ENCODE measurements around the gene FASTK. TPM values are rescaled to one million over a fixed set of nuclear protein-coding genes. Genes with fewer than 3 reads are reported as not detected.

FASTK gene
- polyA plus RNA-seq, 1 experiment = 89.9 TPM

DNA sequence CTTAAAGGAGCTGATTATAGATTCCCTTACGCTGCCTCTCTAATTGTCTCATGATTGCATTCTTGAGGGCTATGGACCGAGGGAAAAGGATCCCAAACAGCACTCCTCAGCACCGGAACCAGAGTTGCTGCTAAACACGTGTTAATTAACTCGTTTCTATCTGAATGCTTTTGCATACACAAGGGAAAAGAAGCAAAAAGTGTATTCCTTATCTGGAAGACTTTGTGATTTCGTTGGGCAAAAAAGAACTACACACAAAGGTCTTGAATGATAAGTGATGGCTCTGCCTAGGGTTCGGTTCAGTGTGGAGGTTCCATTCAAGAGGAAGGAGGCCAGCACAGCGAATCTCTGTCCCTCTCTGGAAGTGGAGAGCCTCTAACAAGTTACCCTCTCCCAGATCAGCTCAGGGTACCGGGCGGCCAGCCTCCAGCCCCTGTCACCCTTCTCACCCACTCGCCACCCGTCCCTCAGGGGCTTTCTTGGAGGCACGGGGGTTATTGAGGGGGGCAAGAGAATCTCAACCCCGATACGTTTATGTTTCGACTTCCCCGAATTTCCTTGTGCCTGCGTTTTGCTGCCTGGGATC is 21.7 kb downstream of the FASTK start:
- TF ChIP-seq, protein P1, sequence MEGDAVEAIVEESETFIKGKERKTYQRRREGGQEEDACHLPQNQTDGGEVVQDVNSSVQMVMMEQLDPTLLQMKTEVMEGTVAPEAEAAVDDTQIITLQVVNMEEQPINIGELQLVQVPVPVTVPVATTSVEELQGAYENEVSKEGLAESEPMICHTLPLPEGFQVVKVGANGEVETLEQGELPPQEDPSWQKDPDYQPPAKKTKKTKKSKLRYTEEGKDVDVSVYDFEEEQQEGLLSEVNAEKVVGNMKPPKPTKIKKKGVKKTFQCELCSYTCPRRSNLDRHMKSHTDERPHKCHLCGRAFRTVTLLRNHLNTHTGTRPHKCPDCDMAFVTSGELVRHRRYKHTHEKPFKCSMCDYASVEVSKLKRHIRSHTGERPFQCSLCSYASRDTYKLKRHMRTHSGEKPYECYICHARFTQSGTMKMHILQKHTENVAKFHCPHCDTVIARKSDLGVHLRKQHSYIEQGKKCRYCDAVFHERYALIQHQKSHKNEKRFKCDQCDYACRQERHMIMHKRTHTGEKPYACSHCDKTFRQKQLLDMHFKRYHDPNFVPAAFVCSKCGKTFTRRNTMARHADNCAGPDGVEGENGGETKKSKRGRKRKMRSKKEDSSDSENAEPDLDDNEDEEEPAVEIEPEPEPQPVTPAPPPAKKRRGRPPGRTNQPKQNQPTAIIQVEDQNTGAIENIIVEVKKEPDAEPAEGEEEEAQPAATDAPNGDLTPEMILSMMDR (IDR thresholded peaks at IDR 0.05; ENCODE audit: insufficient read depth, low read depth, low read length) = no peak
- Histone ChIP-seq H3K36me3 (ENCODE audit: control insufficient read depth, insufficient read depth, low read length) (0 out of 2 replicates have a peak, but pooled peaks cover 1% of the 10 kb centered on the region), H3K4me3 (ENCODE audit: low read depth, low read length) (peak overlapping the region; percentile 76), H3K27me3 (ENCODE audit: control insufficient read depth, insufficient read depth, low read length) (no peaks in the 10 kb centered on the region)
- ChIA-PET CTCF (interaction anchor here (1.1 to 1.6 kb wide), 3 partner anchors 26 to 52 kb away, joined by 4 to 7 read pairs (median 5); no protein-coding TSS in a partner anchor), POLR2A (interaction anchor here (0.7 kb wide), 1 partner anchor 22 kb away, joined by 3 read pairs; the partner anchor contains the start of gene FASTK)
- no peak for DNase-seq (ENCODE audit: low read depth)

DNA sequence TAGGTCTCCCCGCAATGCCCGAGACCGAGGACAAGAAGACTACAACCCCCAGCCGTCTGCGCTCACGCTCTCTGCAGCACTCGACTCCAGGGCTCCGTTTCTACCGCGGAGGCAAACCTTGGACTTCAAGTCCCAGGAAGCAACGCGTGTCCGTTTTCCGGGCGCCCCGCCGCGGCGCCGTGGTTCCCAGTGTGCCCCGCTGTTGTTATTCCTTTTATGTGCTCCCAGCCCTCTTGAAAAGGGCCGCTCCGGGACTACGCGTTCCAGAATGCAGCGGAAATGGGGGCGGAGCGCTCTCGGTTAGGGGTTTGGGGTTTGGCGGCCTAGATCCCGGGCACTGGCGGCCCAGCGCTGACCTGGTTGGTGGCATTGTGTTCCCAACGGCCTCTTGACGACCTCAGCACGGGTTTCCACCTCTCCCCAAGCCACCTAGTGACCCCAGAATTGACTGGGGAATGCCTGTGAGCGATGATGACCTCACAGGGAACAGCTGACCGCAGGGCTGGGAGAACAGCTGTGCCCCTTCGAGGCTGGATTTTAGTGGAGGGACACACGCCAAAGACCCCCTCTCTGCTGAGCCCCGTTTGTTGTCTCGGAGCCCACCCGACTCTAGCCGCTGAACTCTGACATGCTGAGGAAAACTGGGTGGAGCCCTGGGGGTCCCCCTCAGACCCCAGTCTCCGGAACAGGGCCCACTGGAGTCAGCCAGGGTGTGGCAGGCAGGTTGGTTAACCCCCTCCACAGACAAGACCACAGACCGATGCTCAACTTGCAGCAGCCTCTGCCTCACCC is 22.4 kb downstream of the FASTK start:
- peak; percentile 99 for DNase-seq (ENCODE audit: low read depth)
- TF ChIP-seq, protein P1 (IDR thresholded peaks at IDR 0.05; ENCODE audit: insufficient read depth, low read depth, low read length) = no peak
- CTCF ChIA-PET = interaction anchor here (0.9 to 1.6 kb wide), 4 partner anchors 25 to 53 kb away, joined by 3 to 7 read pairs (median 4); no protein-coding TSS in a partner anchor
- H3K4me3 ChIP-seq (ENCODE audit: low read depth, low read length) = peak overlapping the region; percentile 55
- H3K27me3 ChIP-seq (ENCODE audit: control insufficient read depth, insufficient read depth, low read length) = no peaks in the 10 kb centered on the region
- 0 out of 2 replicates have a peak, but pooled peaks cover 1% of the 10 kb centered on the region for H3K36me3 ChIP-seq (ENCODE audit: control insufficient read depth, insufficient read depth, low read length)
- POLR2A ChIA-PET = interaction anchor here (0.7 kb wide), 1 partner anchor 23 kb away, joined by 3 read pairs; the partner anchor contains the start of gene FASTK

DNA sequence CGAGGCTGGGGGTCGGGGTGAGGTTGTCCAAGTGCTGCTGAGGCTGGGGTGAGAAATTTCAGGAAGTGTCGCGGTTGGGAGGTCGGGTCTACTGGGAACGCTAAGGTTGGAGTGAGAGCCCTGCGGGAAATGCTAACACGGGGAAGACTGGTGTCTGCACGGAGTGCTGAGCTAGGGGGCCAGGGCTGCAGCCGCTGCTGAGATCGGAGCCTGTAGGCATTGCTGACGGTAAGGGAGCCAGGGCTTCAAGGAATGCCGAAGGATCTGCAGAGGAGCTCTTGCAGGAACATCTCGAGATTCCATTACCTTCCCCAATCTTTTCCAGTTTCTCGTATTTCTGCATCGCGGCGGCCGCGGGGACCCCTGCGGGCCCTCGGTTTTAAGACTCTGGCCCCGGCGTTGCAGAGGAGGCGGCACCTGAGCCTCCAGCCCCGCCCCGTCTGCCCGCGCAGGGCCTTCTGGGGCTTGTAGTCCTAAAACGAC is 23.1 kb downstream of the FASTK start, which contains the start of gene CDK5:
TSS of gene CDK5 (minus strand) at position 392 of the 483 bp plus-strand sequence. CDS start at position 343, 49 bp downstream.
- no peaks in the 10 kb centered on the region for H3K27me3 ChIP-seq (ENCODE audit: control insufficient read depth, insufficient read depth, low read length)
- ChIA-PET CTCF (interaction anchor here (0.9 to 1.1 kb wide), 2 partner anchors 10 to 46 kb away, joined by 3 read pairs; no protein-coding TSS in a partner anchor), POLR2A (no interaction called here)
- TF ChIP-seq, protein P1 (IDR thresholded peaks at IDR 0.05; ENCODE audit: insufficient read depth, low read depth, low read length) = 0 out of 2 replicates have a peak, but pooled peaks have one; percentile 9
- peak within 1 kb of the TSS; percentile 55 for H3K4me3 ChIP-seq (ENCODE audit: low read depth, low read length)
- DNase-seq (ENCODE audit: low read depth) = no peak
- H3K36me3 ChIP-seq (ENCODE audit: control insufficient read depth, insufficient read depth, low read length) = 0 out of 2 replicates have a peak, but pooled peaks cover 1% of the 10 kb centered on the region

DNA sequence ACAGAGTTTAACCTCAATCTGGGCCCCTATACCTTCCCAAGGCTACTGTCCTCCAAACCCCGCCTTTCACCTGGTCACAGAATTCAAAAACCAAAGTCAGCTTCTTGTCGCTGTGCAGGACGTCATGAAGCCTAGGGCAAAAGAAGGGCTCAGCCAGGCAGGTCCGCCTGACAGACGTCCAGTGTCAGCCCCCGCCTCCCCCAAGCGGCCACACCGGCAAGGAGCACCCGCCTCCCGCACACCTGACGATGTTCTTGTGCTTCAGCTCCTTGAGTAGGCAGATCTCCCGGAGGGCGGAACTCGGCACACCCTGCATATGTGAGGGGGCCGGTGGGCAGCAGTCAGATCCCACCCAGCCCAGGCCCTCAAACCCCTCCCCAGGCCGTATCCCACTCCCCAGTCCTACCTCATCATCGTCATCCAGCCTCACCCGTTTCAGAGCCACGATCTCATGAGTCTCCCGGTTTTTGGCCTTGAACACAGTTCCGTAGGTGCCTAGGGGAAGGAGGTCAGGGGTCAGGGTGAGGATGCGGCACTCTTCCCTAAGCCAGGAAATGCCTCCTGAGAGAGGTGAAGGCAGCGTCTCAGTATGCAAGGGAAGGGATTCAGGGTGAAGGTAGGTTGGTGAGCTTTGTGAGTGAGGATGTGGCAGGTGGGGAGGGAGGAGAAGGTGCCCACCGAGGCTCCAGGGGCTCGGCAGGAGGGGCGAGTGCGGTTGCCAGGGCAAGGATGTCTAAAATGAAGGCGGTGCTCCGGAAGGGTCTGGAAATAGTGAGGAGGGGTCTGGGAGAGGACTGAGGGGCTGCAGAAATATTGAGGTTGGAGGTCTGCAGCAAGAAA is 23.7 kb downstream of the FASTK start:
- Histone ChIP-seq H3K4me3 (ENCODE audit: low read depth, low read length) (peak overlapping the region; percentile 55), H3K36me3 (ENCODE audit: control insufficient read depth, insufficient read depth, low read length) (no peaks in the 10 kb centered on the region; the same call in 1 of the 2 replicates), H3K27me3 (ENCODE audit: control insufficient read depth, insufficient read depth, low read length) (no peaks in the 10 kb centered on the region)
- ChIA-PET CTCF (interaction anchor here (0.9 to 1.1 kb wide), 2 partner anchors 10 to 47 kb away, joined by 3 read pairs; no protein-coding TSS in a partner anchor), POLR2A (no interaction called here)
- DNase-seq (ENCODE audit: low read depth) = no peak
- TF ChIP-seq, protein P1 (IDR thresholded peaks at IDR 0.05; ENCODE audit: insufficient read depth, low read depth, low read length) = no peak
